ENCODE data around the gene EDEM3.

DNA sequence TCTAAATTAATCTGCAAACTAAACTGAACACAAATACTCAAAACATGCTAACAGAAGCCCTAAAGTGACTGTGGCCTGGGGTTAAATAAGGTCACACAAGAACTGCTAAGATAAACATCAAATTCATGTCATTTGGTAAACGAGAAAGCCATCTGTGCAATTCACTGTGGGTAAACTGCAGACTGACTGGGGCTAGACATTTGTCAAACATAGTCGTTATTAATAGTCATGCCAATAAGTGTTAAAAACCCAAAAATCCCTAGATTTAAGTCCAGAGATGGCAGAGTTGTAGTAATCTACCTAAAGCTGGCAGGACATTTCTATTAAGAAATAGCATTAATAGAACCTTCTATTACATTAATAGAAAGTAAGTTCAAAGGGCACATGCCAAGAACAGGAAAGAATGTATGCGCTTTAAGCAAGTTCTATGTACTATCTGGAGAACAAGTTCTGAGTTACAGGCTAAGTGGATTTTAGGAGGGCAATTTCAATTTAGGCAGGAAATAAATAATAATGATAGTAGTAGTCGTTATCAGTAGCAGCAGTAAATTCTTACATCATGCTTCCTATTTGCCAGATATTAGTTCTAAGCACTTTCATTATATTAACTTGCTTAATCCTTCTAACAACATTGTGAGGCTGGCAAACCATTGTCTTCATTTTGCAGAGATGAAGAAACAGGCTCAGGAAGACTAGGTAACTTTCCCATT, 8.6 kb downstream of the EDEM3 start:
- TF ChIP-seq SUZ12 (IDR thresholded peaks at IDR 0.05): no peak
- no peak for TF ChIP-seq ARNT (IDR thresholded peaks at IDR 0.05)
- no peak for TF ChIP-seq BHLHE40 (IDR thresholded peaks at IDR 0.05; ENCODE audit: borderline replicate concordance)
- TF ChIP-seq FOXM1 (IDR thresholded peaks at IDR 0.05; ENCODE audit: borderline replicate concordance): no peak
- no peak for TF ChIP-seq FOXA1 (IDR thresholded peaks at IDR 0.05)
- TF ChIP-seq FOXK2 (IDR thresholded peaks at IDR 0.05): no peak
